ENCODE measurements around the gene S100A16. TPM values are rescaled to one million over a fixed set of nuclear protein-coding genes. Genes with fewer than 3 reads are reported as not detected.
A peak's percentile ranks its signal among the peaks of the same experiment; 100 is the strongest.

The S100A16 gene
- total RNA-seq, 1 experiment from 2014 or later, result 14.6 TPM

- 0 out of 2 replicates have a peak, but pooled peaks have one; percentile 9 for TF ChIP-seq ZNF232 (CRISPR knock-in tag; IDR thresholded peaks at IDR 0.05)
- TF ChIP-seq GRHL2 (CRISPR knock-in tag; IDR thresholded peaks at IDR 0.05; ENCODE audit: insufficient replicate concordance, severe bottlenecking), result no peak
- 0 out of 2 replicates have a peak, but pooled peaks have one; percentile 58 for TF ChIP-seq EMX1 (CRISPR knock-in tag; IDR thresholded peaks at IDR 0.05)
- TF ChIP-seq FOXJ3 (CRISPR knock-in tag; IDR thresholded peaks at IDR 0.05; ENCODE audit: borderline replicate concordance), result no peak
- peak; percentile 91 for TF ChIP-seq E2F4 (CRISPR knock-in tag; IDR thresholded peaks at IDR 0.05; ENCODE audit: borderline replicate concordance, low read depth)
- TF ChIP-seq SP1 (CRISPR knock-in tag; conservative IDR thresholded peaks at IDR 0.05), result peak; percentile 88
- TF ChIP-seq SMAD4 (CRISPR knock-in tag; IDR thresholded peaks at IDR 0.05), result 0 out of 2 replicates have a peak, but pooled peaks have one; percentile 14
- TF ChIP-seq TP53 (CRISPR knock-in tag; IDR thresholded peaks at IDR 0.05), result 0 out of 2 replicates have a peak, but pooled peaks have one; percentile 28
- 0 out of 2 replicates have a peak, but pooled peaks have one; percentile 47 for TF ChIP-seq ZNF219 (CRISPR knock-in tag; IDR thresholded peaks at IDR 0.05; ENCODE audit: borderline replicate concordance)
- no peak for TF ChIP-seq PRDM15 (CRISPR knock-in tag; IDR thresholded peaks at IDR 0.05)
- TF ChIP-seq HMGXB4 (CRISPR knock-in tag; IDR thresholded peaks at IDR 0.05), result 0 out of 2 replicates have a peak, but pooled peaks have one; percentile 75
- peak; percentile 42; the same call in 1 of the 2 replicates for TF ChIP-seq USF1 (CRISPR knock-in tag; IDR thresholded peaks at IDR 0.05)
- TF ChIP-seq ZNF317 (CRISPR knock-in tag; IDR thresholded peaks at IDR 0.05; ENCODE audit: borderline replicate concordance, low read depth), result no peak
- TF ChIP-seq AFF4 (CRISPR knock-in tag; IDR thresholded peaks at IDR 0.05; ENCODE audit: borderline replicate concordance), result 0 out of 2 replicates have a peak, but pooled peaks have one; percentile 38
- peak; percentile 85 for TF ChIP-seq GABPB1 (CRISPR knock-in tag; IDR thresholded peaks at IDR 0.05)
- TF ChIP-seq ZNF281 (CRISPR knock-in tag; IDR thresholded peaks at IDR 0.05), result peak; percentile 51; the same call in 1 of the 2 replicates
- no peak for TF ChIP-seq IRF1 (CRISPR knock-in tag; IDR thresholded peaks at IDR 0.05)
- no peak for TF ChIP-seq NFYB (CRISPR knock-in tag; conservative IDR thresholded peaks at IDR 0.05; ENCODE audit: low read depth)
Observed at GRCh38 chr1:153633754-153634665, 21.1 kb upstream of the S100A16 start, which contains the start of gene CHTOP (continued).

Data from WTC11 (cell line).